ENCODE measurements around the gene TIGD4. TPM values are rescaled to one million over a fixed set of nuclear protein-coding genes. Genes with fewer than 3 reads are reported as not detected.
"Not testable (repeated sequence)": the region's sequence is repeated elsewhere in the genome, so short reads cannot be mapped to it uniquely, and the experiment has no call there.

TIGD4 gene
- total and polyA plus RNA-seq, 7 donors: 0.03 to 0.56 (median 0.12) TPM; not detected in 1

- TF ChIP-seq CTCF (IDR thresholded peaks at IDR 0.05): no peak
- H3K4me3 ChIP-seq: no peak overlapping the region
- H3K9me3 ChIP-seq: no peaks in the 10 kb centered on the region
- H3K36me3 ChIP-seq (ENCODE audit: insufficient read depth in 1 of 2, low read depth in 1 of 2): no peaks in the 10 kb centered on the region
- 83 to 91% (median 87%) methylated on average over 1 of the region's 1 CpG for WGBS, 3 donors
- no peak overlapping the region for H3K27ac ChIP-seq
- peaks cover 14% of the 10 kb centered on the region for H3K4me1 ChIP-seq
- ATAC-seq: no peak
- no peaks in the 10 kb centered on the region for H3K27me3 ChIP-seq (ENCODE audit: insufficient read depth in 3 of 3, low read length in 2 of 3)
- no peak for DNase-seq
- intact Hi-C loops (cut with DNase I): no loop called here
Measured at GRCh38 chr4:152777488-152777887, 2.0 kb downstream of the TIGD4 start.

GRCh38 chr4:152776352-152776751 is 3.2 kb downstream of the TIGD4 start:
- Histone ChIP-seq H3K36me3 (ENCODE audit: insufficient read depth in 1 of 2, low read depth in 1 of 2) (no peaks in the 10 kb centered on the region), H3K9me3 (no peaks in the 10 kb centered on the region), H3K27me3 (ENCODE audit: insufficient read depth in 3 of 3, low read length in 2 of 3) (no peaks in the 10 kb centered on the region), H3K4me1 (peaks cover 10% of the 10 kb centered on the region), H3K27ac (no peak overlapping the region), H3K4me3 (no peak overlapping the region)
- no peak for TF ChIP-seq CTCF (IDR thresholded peaks at IDR 0.05)
- DNase-seq: no peak
- intact Hi-C loops (cut with DNase I): no loop called here
- ATAC-seq: no peak

GRCh38 chr4:152773953-152774352 is 5.6 kb downstream of the TIGD4 start:
- Histone ChIP-seq H3K36me3 (ENCODE audit: insufficient read depth in 1 of 2, low read depth in 1 of 2) (no peaks in the 10 kb centered on the region), H3K27me3 (ENCODE audit: insufficient read depth in 3 of 3, low read length in 2 of 3) (no peaks in the 10 kb centered on the region), H3K4me3 (no peak overlapping the region), H3K27ac (no peak overlapping the region), H3K9me3 (no peaks in the 10 kb centered on the region), H3K4me1 (no peaks in the 10 kb centered on the region)
- no peak for TF ChIP-seq CTCF (IDR thresholded peaks at IDR 0.05)
- no peak for ATAC-seq
- no peak for DNase-seq
- 50 to 57% (median 52%) methylated on average over 1 of the region's 1 CpG for WGBS, 3 donors
- intact Hi-C loops (cut with DNase I): no loop called here

GRCh38 chr4:152773339-152773738 is 6.2 kb downstream of the TIGD4 start:
- Histone ChIP-seq H3K9me3 (no peaks in the 10 kb centered on the region), H3K27ac (no peak overlapping the region), H3K36me3 (ENCODE audit: insufficient read depth in 1 of 2, low read depth in 1 of 2) (no peaks in the 10 kb centered on the region), H3K27me3 (ENCODE audit: insufficient read depth in 3 of 3, low read length in 2 of 3) (no peaks in the 10 kb centered on the region), H3K4me3 (no peak overlapping the region), H3K4me1 (no peaks in the 10 kb centered on the region)
- DNase-seq: no peak
- WGBS, 3 donors: 84 to 100% (median 91%) methylated on average over 2 of the region's 2 CpGs
- intact Hi-C loops (cut with DNase I): no loop called here
- TF ChIP-seq CTCF (IDR thresholded peaks at IDR 0.05): no peak
- no peak for ATAC-seq

- ATAC-seq (no peak), DNase-seq (no peak)
- intact Hi-C loops (cut with DNase I): no loop called here
- TF ChIP-seq CTCF (IDR thresholded peaks at IDR 0.05): no peak
- Histone ChIP-seq H3K36me3 (ENCODE audit: insufficient read depth in 1 of 2, low read depth in 1 of 2) (no peaks in the 10 kb centered on the region), H3K4me1 (no peaks in the 10 kb centered on the region), H3K9me3 (no peaks in the 10 kb centered on the region), H3K4me3 (no peak overlapping the region), H3K27ac (no peak overlapping the region), H3K27me3 (ENCODE audit: insufficient read depth in 3 of 3, low read length in 2 of 3) (no peaks in the 10 kb centered on the region)
- WGBS, 3 donors: 54 to 62% (median 58%) methylated on average over 3 of the region's 3 CpGs
Measured at GRCh38 chr4:152771741-152772533, 7.6 kb downstream of the TIGD4 start.

- WGBS, 3 donors: 93 to 97% (median 95%) methylated on average over 31 to 54 of the region's 54 CpGs
- DNase-seq; H3K4me1 ChIP-seq; H3K36me3 ChIP-seq (ENCODE audit: insufficient read depth in 1 of 2, low read depth in 1 of 2); ATAC-seq; intact Hi-C loops (cut with DNase I); H3K4me3 ChIP-seq; H3K27ac ChIP-seq; H3K9me3 ChIP-seq; H3K27me3 ChIP-seq (ENCODE audit: insufficient read depth in 3 of 3, low read length in 2 of 3): not testable (repeated sequence)
Measured at GRCh38 chr4:152765069-152765737, 14.3 kb downstream of the TIGD4 start.

Measured in psoas muscle (tissue), 8 donors.